CD4-positive, alpha-beta T cell treated with Interleukin-6 at 100 ng/mL for 8 hours (primary cell): Measurements from ENCODE around the gene SH3D21.

ENCODE experiments used
- DNase-seq: peaks from one replicate; pipeline ENCODE4 v3.0.0-alpha.2; 2020; ENCODE audit warnings: mixed read lengths, low spot score

Gene SH3D21

DNA sequence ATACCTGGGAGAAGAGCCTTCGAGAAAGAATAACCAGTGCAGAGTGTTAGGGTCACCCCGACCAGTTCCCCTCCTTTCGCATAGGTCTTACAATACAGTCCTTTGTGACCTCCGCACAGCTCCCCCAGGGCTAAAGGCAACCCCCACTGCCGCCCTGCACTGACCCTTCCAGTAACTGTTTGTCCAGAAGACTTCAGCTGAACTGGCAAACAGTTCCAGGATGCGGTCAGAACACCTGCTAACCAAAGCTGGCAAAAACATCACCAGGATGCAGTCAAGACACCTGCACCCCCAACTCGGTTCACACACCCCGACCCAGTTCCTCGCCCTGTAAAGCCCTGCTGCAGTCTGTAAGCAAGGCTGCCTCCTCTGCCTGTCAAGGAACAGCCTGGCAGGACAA, 23.6 kb downstream of the SH3D21 start:
- DNase-seq = no peak

GRCh38 chr1:36330940-36331339, 24.8 kb downstream of the SH3D21 start:
- DNase-seq = no peak

- DNase-seq = no peak
Observed at GRCh38 chr1:36337830-36338229, 31.7 kb downstream of the SH3D21 start.

DNA sequence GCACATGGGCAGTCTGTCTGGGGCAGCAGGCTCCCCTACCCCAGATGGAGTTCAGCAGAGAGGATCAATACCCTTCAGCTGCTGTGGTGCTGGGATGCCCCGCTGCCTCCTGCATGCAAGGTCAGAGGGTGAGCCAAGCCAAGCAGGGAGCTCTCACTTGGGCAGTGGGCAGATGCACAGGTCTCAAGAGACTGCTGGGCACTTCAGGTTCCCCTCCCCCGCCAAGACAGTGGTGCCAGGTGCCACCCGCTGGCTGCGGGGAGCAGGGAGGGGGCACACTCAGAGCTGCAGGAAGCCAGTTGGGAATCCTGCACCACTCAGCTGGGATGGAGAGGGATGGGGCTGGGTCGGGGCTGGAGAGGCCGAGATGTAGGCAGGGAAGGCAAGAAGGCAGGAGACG, 33.0 kb downstream of the SH3D21 start:
- no peak for DNase-seq

- no peak for DNase-seq
Observed at GRCh38 chr1:36339615-36340014, 33.4 kb downstream of the SH3D21 start.

- no peak for DNase-seq
Observed at GRCh38 chr1:36341626-36342320, 35.6 kb downstream of the SH3D21 start.

DNA sequence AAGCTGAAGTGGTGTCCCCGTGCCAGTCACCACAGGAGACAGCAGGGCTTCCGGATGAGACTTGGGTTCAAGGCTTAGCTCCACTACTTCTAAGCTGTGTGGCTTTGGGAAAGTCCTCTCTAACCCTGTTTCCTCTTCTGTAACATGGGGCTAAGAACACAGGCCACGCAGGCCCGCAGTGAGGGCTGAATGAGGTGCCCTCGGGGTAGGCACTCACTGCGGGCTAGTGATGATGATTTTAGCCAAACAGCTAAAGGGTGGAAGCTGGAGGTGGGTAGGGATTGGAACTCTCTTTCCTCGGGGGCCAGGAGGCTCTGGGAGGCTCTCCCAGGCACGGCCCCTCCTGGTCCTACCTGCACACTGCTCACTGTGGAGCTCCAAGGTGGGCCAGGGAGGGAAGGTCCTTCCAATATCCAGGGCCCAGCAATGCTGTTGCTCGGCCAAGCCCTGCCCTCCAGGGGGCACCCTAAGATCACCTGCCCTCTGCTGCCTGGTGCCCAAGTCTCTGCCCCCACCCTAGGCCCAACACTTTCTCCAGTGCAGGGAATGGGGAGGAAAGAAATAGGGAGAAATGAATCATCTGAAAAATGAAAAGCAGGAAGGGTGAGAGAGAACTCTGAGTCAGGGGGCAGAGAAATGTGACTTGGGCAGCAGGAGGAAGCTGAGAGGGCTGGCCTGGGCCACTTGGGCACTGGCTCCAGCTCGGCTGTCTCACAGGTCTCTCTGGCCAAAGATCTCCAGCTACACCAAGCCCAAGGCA, 36.4 kb downstream of the SH3D21 start:
- DNase-seq = peak; percentile 57

DNA sequence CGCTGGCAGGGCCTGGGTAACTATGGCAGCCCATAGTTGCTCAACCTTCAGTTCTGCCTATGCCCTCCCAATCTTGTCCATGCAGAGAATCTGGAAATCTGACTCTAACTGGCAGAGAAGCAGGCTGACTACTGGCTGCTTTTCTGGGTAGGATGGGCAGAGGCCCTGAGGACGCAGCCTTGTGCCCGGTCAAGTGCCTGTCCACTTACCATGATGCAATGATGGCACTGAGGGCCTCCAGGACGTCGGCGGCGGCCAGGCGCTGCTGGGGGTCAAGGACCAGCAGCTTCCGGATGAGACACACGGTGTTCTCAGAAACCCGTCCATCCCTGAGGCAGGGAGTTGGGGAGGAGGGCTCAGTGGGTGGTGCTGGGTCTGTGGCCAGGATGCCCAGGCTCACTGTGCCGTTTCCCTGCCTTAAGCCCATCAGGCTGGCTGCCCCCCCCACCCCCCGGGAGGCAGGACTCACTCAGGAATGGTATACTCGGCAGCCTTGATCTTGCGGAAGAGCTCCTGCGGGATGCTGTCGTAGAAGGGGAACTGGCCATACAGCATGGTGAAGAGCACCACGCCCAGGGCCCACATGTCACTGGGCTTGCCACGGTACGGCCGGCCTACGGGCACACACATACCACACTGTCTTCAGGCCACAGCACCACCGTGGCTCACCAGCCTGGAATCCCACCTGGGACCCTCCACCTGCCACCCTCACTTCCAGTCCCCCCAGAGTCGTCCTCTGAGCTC, 37.7 kb downstream of the SH3D21 start:
- no peak for DNase-seq

DNA sequence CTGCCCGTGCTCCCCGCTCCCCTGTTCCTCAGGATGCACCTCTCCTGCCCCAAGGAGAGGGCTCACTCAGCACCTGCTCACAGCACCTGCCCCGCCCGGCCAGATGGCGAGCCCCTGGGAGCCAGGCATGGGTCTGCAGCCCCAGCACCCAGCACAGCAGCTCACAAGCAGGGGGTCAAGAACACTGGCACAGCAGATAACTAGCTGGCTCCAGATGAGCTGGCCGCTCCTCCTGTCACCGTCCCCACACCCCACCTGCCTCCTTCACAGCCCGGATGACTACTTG, 38.2 kb downstream of the SH3D21 start:
- DNase-seq = no peak

DNA sequence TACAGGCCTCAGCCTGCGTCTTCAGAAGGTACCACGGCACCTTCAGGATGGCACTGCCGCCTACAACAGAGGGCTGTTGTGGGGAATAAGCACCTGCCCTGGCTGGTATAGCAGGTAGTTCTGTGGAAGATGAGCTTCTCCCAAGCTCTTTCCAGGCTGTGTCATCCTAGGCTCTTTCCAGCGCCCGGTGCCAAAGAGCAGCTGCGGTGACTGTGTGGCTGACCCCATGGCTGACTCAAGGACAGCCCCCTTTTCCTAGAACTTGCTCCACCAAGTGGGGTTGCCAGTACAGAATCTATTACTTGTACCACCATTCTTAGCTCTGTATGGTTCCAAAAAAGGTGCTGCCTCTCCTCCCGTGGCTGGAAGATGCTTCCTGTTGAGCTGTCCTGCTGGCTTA, 39.2 kb downstream of the SH3D21 start:
- DNase-seq = no peak

- no peak for DNase-seq
Observed at GRCh38 chr1:36346741-36347370, 40.7 kb downstream of the SH3D21 start.

GRCh38 chr1:36349241-36349671, 43.1 kb downstream of the SH3D21 start:
- DNase-seq = no peak

GRCh38 chr1:36349839-36350238, 43.7 kb downstream of the SH3D21 start:
- DNase-seq = no peak

GRCh38 chr1:36350659-36351226, 44.6 kb downstream of the SH3D21 start:
- DNase-seq = peak; percentile 57

- DNase-seq = no peak
Observed at GRCh38 chr1:36351227-36351977, 45.2 kb downstream of the SH3D21 start.

DNA sequence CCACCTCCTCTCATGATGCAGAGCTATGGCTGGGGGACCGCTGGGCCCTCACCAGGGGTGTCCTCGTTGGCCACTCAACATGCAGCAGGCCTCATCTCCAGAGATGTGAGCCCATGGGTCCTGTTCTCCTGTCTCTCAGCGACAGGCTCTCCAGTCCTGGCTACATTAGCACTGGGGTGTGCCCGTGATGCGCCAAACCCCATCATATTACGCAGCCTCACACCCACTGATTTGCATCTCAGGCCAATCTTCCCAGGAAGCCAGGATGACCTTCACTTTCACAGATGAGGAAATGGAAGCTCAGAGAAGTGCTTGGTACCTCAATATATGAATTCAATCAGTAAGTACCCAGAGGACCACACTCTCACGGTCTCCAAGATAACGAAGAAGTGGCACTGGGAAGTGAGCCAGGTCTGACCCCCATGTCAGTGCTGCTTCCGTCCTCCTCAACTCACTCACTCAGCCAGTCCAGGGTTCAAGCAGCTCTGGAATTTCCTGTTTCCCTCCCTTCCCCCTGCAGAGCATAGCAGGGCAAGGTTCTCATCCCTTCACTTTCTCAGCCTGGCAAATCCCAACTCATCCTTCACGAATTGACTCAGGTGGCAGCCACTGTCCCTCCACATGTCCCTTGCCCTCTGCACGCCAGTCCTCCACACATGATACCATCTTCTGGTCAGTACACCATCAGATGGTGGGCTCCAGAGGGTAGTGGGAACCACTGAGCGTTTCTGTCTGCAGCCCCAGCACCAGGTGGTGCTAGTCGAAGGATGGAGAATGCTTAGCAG, 46.1 kb downstream of the SH3D21 start:
- DNase-seq = no peak

DNA sequence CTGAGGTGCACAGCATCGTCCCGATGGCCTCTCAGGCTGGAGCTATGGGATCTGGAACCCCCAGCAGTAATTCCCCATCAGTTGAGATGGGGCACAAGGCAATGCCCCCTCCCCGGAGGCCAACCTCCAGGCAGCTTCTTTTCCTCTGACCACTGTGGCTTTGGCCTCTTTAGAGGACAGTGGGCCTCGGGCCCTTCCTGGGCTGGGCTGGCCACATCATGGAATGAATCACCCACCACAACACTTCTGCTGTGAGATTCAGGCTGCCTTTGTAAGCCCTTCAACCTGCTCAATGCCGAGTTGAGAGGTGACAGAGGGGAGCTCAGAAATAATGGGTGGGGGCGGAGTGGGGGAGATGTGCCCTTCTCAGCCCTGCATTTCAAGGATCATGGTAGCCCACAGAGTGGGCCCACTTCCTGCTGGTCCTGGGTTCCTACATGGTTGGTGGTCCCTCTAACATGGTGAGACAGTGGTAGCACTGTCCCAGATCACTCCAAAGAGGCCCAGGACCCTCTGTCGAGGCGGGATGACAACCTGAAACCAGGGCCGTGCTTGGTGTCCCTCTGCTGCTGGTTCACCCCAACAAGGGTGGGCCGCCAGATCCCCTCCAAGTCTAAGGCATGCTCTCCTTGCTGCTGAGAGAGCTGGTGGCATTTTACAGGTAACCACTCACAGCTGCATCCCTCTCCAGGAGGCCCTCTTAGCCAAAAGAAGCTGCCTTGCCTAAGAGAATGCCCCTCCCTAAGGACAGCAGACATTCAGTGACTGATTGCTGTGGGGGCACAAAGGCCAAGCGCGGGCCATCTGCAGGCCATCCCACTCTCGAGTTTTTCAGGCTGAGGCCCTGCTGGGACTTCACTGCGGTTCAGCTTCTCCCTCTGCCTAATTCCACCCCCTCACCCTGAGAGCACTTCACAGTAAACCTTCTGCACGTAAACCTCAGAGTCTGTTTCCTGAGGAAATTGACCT, 47.0 kb downstream of the SH3D21 start:
- DNase-seq = no peak

DNA sequence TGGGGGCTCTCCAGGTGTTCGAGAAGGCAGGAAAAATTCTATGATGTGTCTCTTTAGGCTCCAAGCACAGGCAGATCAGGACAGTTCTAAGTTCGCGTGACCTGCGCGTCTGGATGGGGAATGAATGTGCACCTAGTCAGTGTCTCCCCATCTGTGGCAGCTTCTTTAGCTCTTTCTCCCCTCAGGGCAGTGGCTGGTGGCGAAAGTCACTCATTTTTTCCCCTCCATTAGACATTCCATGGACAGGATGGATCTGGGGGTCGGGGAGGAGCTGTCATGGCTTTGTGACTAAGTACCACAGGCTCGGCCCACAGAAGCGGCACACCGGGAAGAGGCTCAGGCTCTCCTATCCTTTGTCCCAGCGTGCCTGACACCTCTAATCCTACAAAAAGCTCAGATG, 48.3 kb downstream of the SH3D21 start:
- no peak for DNase-seq

- DNase-seq = no peak
Observed at GRCh38 chr1:36355811-36356210, 49.6 kb downstream of the SH3D21 start.
